ENCODE data around the gene GRB2.

GRB2 gene

DNA sequence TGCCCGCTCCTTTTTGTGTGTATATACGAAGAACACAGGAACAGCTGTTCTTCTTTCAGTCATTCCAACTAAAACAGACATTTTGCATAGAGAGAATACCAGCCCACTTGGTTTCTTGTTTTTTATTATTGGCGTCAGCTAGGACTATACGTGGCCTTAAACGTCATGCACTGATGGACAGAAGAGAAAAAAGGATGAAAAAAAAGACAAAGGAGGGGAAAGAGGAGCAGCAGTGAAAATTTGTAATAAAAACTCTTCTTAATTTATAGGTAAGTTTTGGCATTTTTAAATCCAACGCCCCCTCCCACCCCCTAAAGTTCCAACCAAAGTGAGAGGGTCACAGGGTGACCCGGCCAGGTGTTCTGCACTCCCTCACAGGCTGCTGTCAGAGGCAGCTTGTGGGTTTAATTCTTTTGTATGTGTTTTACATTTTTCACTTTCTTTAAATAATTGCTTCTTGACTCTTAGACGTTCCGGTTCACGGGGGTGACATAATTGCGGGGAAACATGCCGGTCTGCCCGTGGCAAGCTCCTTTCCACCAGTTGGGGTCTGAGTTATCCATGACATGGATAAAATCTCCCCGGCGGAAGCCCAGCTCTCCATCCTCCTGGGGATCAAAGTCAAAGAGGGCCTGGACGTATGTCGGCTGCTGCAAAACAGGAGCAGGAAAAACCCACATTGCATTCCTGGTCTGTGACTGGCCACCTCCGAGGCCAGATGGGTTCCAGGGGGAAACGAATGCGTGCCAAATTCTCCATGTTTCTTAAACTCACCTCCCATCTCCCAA, 85.4 kb downstream of the GRB2 start:
- DNase-seq: no peak
- no peak for TF ChIP-seq GATA1 (IDR thresholded peaks at IDR 0.05; ENCODE audit: low read depth, low read length)
- TF ChIP-seq POLR2A (IDR thresholded peaks at IDR 0.05; ENCODE audit: low read length): no peak

GRCh38 chr17:75318615-75319222, 86.8 kb downstream of the GRB2 start:
- TF ChIP-seq GATA1 (IDR thresholded peaks at IDR 0.05; ENCODE audit: low read depth, low read length): no peak
- TF ChIP-seq POLR2A (IDR thresholded peaks at IDR 0.05; ENCODE audit: low read length): no peak
- DNase-seq: no peak

DNA sequence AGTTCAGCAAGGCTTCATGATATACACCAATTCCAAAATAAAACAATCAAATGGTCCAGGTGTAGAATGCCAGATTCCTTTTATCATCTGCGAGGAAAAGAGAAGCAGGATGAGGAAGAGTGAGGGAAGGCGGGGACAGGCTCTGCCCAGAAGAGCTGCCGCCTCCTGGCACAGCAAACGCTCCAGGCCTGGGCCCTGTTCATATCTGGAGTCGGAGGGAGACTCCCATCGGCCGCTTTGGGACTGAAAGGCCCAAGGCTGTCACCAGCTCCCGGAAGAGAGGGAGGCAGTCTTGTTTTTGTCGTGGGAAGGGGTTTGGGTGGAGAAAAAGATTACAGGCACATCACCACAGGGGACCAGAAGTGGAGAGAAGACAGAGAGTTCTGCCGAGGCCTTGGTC, 87.3 kb downstream of the GRB2 start:
- TF ChIP-seq GATA1 (IDR thresholded peaks at IDR 0.05; ENCODE audit: low read depth, low read length) (no peak), POLR2A (IDR thresholded peaks at IDR 0.05; ENCODE audit: low read length) (no peak)
- DNase-seq: no peak

DNA sequence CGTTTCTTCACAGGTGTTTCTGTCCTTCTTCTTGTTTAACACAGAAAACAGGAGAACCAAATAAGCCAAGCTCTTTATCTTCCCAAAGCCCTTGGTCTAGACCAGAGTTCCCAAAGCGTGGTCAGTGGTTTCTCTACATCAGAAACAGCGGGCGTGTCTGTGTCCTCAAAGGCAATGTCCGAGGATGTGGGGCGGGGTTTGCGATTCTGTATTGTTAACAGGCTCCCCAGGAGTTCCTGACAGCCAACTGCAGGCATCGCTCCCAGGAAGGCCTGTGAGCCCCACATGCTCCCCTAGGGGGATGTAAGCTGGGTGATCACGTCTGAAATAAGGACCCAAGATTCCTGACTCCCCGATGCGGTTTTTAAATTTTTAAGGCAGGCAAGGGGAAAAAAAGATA, 87.8 kb downstream of the GRB2 start:
- DNase-seq: no peak
- TF ChIP-seq GATA1 (IDR thresholded peaks at IDR 0.05; ENCODE audit: low read depth, low read length) (no peak), POLR2A (IDR thresholded peaks at IDR 0.05; ENCODE audit: low read length) (no peak)

GRCh38 chr17:75316253-75316652, 89.2 kb downstream of the GRB2 start:
- no peak for TF ChIP-seq GATA1 (IDR thresholded peaks at IDR 0.05; ENCODE audit: low read depth, low read length)
- TF ChIP-seq POLR2A (IDR thresholded peaks at IDR 0.05; ENCODE audit: low read length): no peak
- no peak for DNase-seq

DNA sequence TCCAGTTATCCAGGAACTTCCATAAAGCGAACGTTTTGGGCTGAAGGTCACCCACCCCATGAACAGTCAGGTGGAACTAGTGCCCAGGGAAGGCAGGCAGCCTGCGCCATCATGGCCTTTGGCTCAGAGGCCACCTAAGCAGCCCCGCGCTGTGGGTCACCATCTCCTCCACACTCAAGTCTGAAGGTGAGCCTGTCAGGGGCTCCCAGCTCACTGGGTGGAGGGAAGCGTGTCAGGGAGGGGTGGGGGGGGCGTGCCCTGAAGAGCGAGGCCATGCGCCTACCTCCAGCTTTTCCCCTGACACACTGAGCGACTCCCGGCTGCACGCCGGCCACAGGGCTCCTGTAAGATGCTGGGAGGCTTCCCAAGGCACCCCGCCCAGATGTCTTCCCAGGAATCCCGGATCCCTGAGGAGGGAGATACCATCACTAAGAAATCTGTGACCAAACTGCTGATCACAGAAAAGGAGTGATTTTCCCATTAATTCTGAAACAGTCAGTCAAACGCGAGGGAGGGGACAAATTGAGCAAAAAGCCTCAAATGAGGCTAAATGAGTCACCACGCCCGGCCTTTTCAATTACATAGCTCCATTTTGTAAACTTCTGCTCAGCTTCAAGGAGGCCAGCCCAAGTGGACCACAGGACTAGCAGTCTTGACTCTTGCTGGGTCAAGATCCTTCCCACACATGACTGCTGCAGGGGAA, 89.8 kb downstream of the GRB2 start:
- DNase-seq: no peak
- no peak for TF ChIP-seq GATA1 (IDR thresholded peaks at IDR 0.05; ENCODE audit: low read depth, low read length)
- TF ChIP-seq POLR2A (IDR thresholded peaks at IDR 0.05; ENCODE audit: low read length): no peak

GRCh38 chr17:75313941-75314551, 91.4 kb downstream of the GRB2 start:
- TF ChIP-seq GATA1 (IDR thresholded peaks at IDR 0.05; ENCODE audit: low read depth, low read length) (no peak), POLR2A (IDR thresholded peaks at IDR 0.05; ENCODE audit: low read length) (no peak)
- DNase-seq: no peak

GRCh38 chr17:75308732-75309629, 96.5 kb downstream of the GRB2 start:
- DNase-seq: no peak
- TF ChIP-seq POLR2A (IDR thresholded peaks at IDR 0.05; ENCODE audit: low read length): no peak
- TF ChIP-seq GATA1 (IDR thresholded peaks at IDR 0.05; ENCODE audit: low read depth, low read length): no peak

GRCh38 chr17:75307957-75308731, 97.3 kb downstream of the GRB2 start:
- no peak for DNase-seq
- no peak for TF ChIP-seq GATA1 (IDR thresholded peaks at IDR 0.05; ENCODE audit: low read depth, low read length)

- no peak for TF ChIP-seq GATA1 (IDR thresholded peaks at IDR 0.05; ENCODE audit: low read depth, low read length)
- TF ChIP-seq POLR2A (IDR thresholded peaks at IDR 0.05; ENCODE audit: low read length): no peak
- peak; percentile 37 to 40 for DNase-seq
These were observed 103.8 kb downstream of the GRB2 start for GRCh38 chr17:75301502-75302206.

- TF ChIP-seq POLR2A (IDR thresholded peaks at IDR 0.05; ENCODE audit: low read length) (no peak), GATA1 (IDR thresholded peaks at IDR 0.05; ENCODE audit: low read depth, low read length) (no peak)
- no peak for DNase-seq
These were observed 104.4 kb downstream of the GRB2 start for GRCh38 chr17:75301049-75301448.

GRCh38 chr17:75300280-75300679, 105.2 kb downstream of the GRB2 start:
- TF ChIP-seq GATA1 (IDR thresholded peaks at IDR 0.05; ENCODE audit: low read depth, low read length) (no peak), POLR2A (IDR thresholded peaks at IDR 0.05; ENCODE audit: low read length) (no peak)

More at GRCh38 chr17:75300280-75300679, 105.2 kb downstream of the GRB2 start:
- DNase-seq: no peak

All from erythroblast (primary cell).